Stimulated activated CD4-positive, alpha-beta T cell treated with anti-CD3 and anti-CD28 coated beads, Interleukin-1b, Interleukin-23, amount 100 ng/mL, for 4 hours (primary cell): ENCODE data around the gene VWA2.

ENCODE experiments used
- DNase-seq, 2 donors: peaks; one replicate each; pipeline ENCODE4 v3.0.0-alpha.2; 2020; ENCODE audit warnings: low read depth in 2 of 2

The VWA2 gene

DNA sequence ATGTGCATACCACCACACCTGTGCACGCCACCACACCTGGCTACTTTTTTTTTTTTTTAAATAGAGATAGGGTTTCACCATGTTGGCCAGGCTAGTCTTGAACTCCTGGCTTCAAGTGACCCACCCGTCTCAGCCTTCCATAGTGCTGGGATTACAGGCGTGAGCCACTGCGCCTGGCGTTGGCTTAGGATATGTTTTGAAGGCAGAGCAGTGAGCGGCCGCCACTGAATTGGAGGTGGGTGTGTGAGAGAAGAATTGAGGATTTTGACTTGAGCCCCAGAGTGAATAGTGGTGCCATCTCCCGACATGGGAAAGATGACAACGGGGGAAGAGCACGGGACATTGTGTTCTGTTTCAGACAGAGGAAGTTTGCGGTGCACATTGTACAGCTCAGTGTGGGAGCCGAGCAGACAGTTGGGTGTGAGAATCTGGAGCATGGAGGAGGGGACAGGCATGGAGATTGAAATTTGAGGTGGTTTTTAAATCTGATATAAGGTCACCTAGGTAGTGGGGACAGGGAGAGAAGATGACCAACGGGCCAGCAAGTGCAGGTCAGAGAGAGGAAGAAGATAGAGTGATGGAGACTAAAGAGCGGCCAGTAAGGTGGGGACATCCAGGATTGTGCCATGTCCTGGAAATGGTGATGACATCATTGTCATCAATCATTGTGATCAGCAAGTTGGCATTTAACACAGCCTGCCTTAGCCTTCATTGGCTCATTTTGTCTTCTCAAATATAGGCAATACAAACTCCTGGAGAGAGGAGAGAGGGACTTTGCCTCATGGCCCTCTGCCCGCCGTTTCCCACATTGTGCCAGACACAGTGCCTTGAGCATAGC lies 35.8 kb downstream of the VWA2 start:
- no peak for DNase-seq

- DNase-seq, result no peak
Measured at GRCh38 chr10:114276066-114276465, 37.0 kb downstream of the VWA2 start.

DNA sequence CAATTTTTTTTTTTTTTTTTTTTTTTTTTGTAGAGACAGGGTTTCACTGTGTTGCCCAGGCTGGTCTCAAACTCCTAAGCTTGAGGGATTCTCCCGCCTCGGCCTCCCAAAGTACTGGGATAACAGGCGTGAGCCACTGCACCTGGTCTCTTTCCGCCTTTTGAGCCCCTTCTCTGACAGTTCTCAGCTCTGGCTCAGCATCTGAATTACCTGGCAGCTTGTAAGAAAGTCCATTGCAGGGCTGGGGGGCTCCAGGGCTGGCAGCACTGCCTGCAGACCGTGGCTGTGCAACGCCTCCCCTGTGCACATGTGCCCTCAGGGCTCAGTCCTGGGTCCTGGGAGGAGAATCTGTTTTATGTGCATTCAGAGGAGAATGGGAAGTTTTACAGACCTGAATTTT lies 37.6 kb downstream of the VWA2 start:
- DNase-seq, result no peak

GRCh38 chr10:114278140-114278883 lies 39.3 kb downstream of the VWA2 start:
- no peak for DNase-seq

DNA sequence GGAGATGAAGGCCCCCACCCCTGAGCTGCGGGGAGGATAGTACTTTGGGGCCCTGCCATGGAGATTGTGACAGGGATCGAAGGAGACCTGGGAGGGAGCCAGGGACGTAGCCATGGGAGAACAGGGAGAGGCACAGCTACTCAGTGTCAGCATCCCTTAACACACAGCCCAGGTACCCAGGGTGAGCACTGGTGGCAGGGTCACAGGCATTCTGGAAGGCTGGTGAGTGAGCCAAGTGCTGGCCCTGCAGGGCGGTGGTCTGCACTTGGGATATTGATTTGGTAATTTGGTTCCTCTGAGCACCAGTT lies 39.8 kb downstream of the VWA2 start:
- no peak for DNase-seq

GRCh38 chr10:114279289-114279688 lies 40.2 kb downstream of the VWA2 start:
- DNase-seq, result no peak

GRCh38 chr10:114279901-114280644 lies 41.0 kb downstream of the VWA2 start:
- no peak for DNase-seq

- no peak for DNase-seq
Measured at GRCh38 chr10:114281006-114281405, 42.0 kb downstream of the VWA2 start.

DNA sequence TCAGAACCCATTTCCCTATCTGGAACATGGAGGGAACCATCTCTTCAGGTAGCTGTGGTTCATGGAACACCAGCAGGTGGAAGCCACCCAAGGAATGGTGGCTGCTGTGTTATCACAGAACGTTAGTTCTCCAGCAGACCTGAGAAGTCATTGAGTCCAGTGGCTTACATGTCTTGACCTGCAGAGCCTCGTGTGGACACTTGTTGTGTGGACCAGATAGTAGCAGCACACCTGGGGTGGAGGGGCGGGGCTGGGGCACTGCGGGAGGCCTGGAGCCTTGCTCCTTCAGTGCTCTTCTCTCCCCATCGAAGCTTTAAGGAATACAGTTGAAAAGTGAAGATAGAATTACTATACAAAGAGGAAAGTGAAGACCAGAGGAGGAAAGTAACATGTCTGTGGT lies 42.4 kb downstream of the VWA2 start:
- DNase-seq, result no peak

- no peak for DNase-seq
Measured at GRCh38 chr10:114282526-114282925, 43.5 kb downstream of the VWA2 start.

- DNase-seq, result no peak
Measured at GRCh38 chr10:114283091-114283490, 44.0 kb downstream of the VWA2 start.

DNA sequence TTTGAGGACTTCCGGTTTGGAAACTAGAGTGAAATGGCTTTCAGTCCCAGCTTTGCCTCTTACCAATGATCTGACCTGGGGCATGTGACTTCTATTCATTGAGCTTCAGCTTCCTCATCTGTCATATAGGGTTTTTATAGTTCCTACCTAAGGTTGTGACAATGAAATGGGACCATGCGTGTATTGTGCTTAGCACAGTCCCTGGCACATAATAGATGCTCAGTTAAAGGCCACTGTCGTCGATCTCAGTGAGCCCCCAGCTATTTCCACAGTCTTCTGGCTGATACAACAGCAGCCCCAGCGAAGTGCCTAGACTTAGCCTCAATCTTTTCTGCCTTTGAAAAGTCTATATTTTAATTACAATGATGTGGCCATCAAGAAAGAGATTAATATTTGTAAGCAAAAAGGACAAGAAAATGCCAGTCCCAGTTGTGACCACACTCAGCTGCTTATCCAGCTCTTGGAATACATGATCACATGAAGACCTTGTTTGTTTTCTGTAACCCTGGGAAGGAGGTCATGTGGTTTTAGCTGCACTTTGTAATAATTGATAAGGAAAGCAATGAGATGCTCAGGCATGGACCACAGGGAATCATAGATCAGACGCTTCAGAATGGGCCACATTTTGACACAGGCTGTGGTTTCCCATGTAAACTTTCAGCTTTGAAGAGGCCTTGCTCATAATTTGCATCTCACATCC lies 44.6 kb downstream of the VWA2 start:
- no peak for DNase-seq

DNA sequence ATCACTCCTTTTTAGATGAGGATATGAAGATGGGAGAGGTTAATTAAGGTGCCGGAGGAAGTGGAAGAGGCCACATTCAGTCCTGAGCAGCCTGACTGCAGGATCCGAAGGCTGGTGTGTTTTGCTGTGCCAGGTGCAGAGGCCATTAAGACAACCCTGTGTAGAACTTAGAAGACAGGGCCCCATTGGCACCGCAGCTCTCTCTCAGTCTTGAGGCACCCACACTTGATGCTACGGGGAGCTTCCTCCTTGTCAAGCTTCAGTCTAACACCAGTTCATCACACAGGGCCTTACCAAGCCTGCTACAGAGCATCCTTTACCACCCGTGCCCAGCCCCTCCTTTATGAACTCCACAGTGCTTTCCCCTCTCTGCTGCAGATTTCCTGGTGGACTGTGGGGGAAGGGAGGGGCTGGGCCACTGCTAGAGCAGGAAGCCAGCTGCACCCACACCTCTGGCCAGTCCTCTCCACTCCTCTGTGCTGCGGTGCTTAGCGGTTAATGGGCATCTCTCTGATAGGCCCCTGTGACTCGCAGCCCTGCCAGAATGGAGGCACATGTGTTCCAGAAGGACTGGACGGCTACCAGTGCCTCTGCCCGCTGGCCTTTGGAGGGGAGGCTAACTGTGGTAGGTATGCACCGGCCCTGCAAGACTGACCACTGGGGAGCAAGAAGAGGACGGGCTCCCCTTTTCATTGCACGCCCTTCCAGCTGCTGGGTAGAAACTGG lies 45.5 kb downstream of the VWA2 start:
- no peak for DNase-seq

GRCh38 chr10:114285961-114286441 lies 46.9 kb downstream of the VWA2 start:
- DNase-seq, result no peak

DNA sequence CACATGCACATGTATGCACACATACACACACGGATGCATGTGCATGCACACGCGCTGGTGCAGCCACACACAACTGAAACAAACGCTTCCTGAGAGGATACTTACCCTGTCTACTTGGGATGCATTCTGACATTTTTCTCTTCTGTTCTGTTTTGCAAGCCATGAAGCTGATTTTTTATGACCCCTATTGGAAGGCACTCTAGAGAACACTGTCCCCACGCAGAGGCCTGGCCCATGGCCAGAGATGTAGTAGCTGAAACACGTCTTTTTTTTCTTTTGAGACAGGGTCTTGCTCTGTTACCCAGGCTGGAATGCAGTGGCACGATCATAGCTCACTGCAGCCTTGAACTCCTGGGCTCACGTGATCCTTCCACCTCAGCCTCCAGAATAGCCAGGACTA lies 47.9 kb downstream of the VWA2 start:
- DNase-seq, result no peak

GRCh38 chr10:114288424-114289095 lies 49.5 kb downstream of the VWA2 start:
- no peak for DNase-seq

GRCh38 chr10:114289096-114289436 lies 50.0 kb downstream of the VWA2 start:
- no peak for DNase-seq

GRCh38 chr10:114290038-114290437 lies 51.0 kb downstream of the VWA2 start:
- DNase-seq, result no peak

DNA sequence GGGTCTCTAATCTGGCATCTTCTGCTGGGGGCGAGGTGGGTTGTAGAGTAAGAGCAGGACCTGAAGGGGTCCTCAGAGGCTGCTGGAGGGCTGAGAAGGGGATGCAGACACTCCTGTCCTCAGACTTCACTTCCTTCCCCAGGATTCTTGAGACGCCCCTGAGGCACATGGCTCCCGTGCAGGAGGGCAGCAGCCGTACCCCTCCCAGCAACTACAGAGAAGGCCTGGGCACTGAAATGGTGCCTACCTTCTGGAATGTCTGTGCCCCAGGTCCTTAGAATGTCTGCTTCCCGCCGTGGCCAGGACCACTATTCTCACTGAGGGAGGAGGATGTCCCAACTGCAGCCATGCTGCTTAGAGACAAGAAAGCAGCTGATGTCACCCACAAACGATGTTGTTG lies 52.0 kb downstream of the VWA2 start:
- DNase-seq, result no peak

DNA sequence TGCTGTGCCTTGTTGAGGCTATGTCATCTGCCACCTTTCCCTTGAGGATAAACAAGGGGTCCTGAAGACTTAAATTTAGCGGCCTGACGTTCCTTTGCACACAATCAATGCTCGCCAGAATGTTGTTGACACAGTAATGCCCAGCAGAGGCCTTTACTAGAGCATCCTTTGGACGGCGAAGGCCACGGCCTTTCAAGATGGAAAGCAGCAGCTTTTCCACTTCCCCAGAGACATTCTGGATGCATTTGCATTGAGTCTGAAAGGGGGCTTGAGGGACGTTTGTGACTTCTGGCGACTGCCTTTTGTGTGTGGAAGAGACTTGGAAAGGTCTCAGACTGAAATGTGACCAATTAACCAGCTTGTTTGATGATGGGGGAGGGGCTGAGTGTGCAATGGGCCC lies 52.5 kb downstream of the VWA2 start:
- DNase-seq, result no peak

- DNase-seq, result no peak
Measured at GRCh38 chr10:114293075-114293474, 54.0 kb downstream of the VWA2 start.
